Activated naive CD4-positive, alpha-beta T cell treated with anti-CD3 and anti-CD28 coated beads, Interleukin-2, amount 50 U/mL, for 72 hours (primary cell): ENCODE results near the gene TTLL7. TPM values are rescaled to one million over a fixed set of nuclear protein-coding genes. Genes with fewer than 3 reads are reported as not detected.

ENCODE experiments used
- ATAC-seq, 2 donors: fragments of 150-1000 bp; cut with Tn5 transposase; 2 replicates each; pipeline ENCODE4 v1.10.0; 2021; ENCODE audit warnings: mild to moderate bottlenecking in 2 of 2, moderate library complexity in 2 of 2
- DNase-seq, 2 donors: peaks; one replicate each; pipeline ENCODE4 v3.0.0; 2021 to 2022; ENCODE audit warnings: low spot score in 2 of 2
- H3K27ac Mint-ChIP-seq, 2 donors: one replicate each; pipeline ENCODE4 v1.8.0; 2022; ENCODE audit warnings: mild to moderate bottlenecking in 2 of 2, mixed read lengths in 2 of 2
- H3K36me3 Mint-ChIP-seq, 2 donors: one replicate each; pipeline ENCODE4 v1.8.0; 2022; ENCODE audit warnings: mixed read lengths in 2 of 2
- H3K9me3 Mint-ChIP-seq, 2 donors: one replicate each; pipeline ENCODE4 v1.8.0; 2022; ENCODE audit warnings: mixed read lengths in 2 of 2
- total RNA-seq, 2 donors: library from RNA; stranded (reverse); gene quantifications; one replicate each; pipeline ENCODE4 v1.2.3, GENCODE V29; 2022

TTLL7 gene
- total RNA-seq, 2 donors from 2014 or later, result 1.5 to 2.3 TPM

- H3K36me3 Mint-ChIP-seq, result no peaks in the 10 kb centered on the region
- peak overlapping the region; percentile 61 to 85 for H3K27ac Mint-ChIP-seq
- peak; percentile 80 to 87 for DNase-seq
- H3K9me3 Mint-ChIP-seq, result no peaks in the 10 kb centered on the region
- peak; percentile 95 to 97 for ATAC-seq
These were observed 138.3 kb downstream of the TTLL7 start for GRCh38 chr1:83860490-83861221.

GRCh38 chr1:83857716-83858115, 141.2 kb downstream of the TTLL7 start:
- Mint-ChIP-seq H3K27ac (no peak overlapping the region), H3K9me3 (no peaks in the 10 kb centered on the region)
- no peak for ATAC-seq

GRCh38 chr1:83857103-83857502, 141.8 kb downstream of the TTLL7 start:
- Mint-ChIP-seq H3K36me3 (no peaks in the 10 kb centered on the region), H3K27ac (no peak overlapping the region), H3K9me3 (no peaks in the 10 kb centered on the region)
- DNase-seq (no peak), ATAC-seq (no peak)

More at GRCh38 chr1:83857716-83858115, 141.2 kb downstream of the TTLL7 start:
- H3K36me3 Mint-ChIP-seq, result no peaks in the 10 kb centered on the region
- DNase-seq, result no peak

GRCh38 chr1:83856381-83856780, 142.6 kb downstream of the TTLL7 start:
- DNase-seq (no peak), ATAC-seq (no peak)
- no peak overlapping the region for H3K27ac Mint-ChIP-seq
- H3K36me3 Mint-ChIP-seq, result no peaks in the 10 kb centered on the region
- H3K9me3 Mint-ChIP-seq, result no peaks in the 10 kb centered on the region

GRCh38 chr1:83854456-83854855, 144.5 kb downstream of the TTLL7 start:
- DNase-seq (no peak), ATAC-seq (peak in 1 of 2 donors; percentile 18)
- no peak overlapping the region for H3K27ac Mint-ChIP-seq
- H3K9me3 Mint-ChIP-seq, result no peaks in the 10 kb centered on the region
- H3K36me3 Mint-ChIP-seq, result no peaks in the 10 kb centered on the region

GRCh38 chr1:83850834-83851233, 148.1 kb downstream of the TTLL7 start:
- Mint-ChIP-seq H3K9me3 (no peaks in the 10 kb centered on the region), H3K27ac (no peak overlapping the region), H3K36me3 (no peaks in the 10 kb centered on the region)
- ATAC-seq, result no peak
- DNase-seq, result no peak

- Mint-ChIP-seq H3K9me3 (no peaks in the 10 kb centered on the region), H3K27ac (peak overlapping the region in 1 of 2 donors; percentile 70), H3K36me3 (peaks cover 3% of the 10 kb centered on the region in 2 donors)
- ATAC-seq, result peak; percentile 34 to 96
- no peak for DNase-seq
These were observed 149.5 kb downstream of the TTLL7 start for GRCh38 chr1:83849191-83850061.

GRCh38 chr1:83846138-83846537, 152.8 kb downstream of the TTLL7 start:
- ATAC-seq, result no peak
- H3K36me3 Mint-ChIP-seq, result peaks cover 5% of the 10 kb centered on the region in 2 donors
- no peaks in the 10 kb centered on the region for H3K9me3 Mint-ChIP-seq

GRCh38 chr1:83845437-83846071, 153.4 kb downstream of the TTLL7 start:
- no peak for DNase-seq
- no peak for ATAC-seq
- H3K27ac Mint-ChIP-seq, result no peak overlapping the region
- H3K36me3 Mint-ChIP-seq, result peaks cover 5% of the 10 kb centered on the region in 2 donors
- H3K9me3 Mint-ChIP-seq, result no peaks in the 10 kb centered on the region

More at GRCh38 chr1:83846138-83846537, 152.8 kb downstream of the TTLL7 start:
- no peak overlapping the region for H3K27ac Mint-ChIP-seq
- DNase-seq, result no peak

GRCh38 chr1:83844546-83844945, 154.4 kb downstream of the TTLL7 start:
- DNase-seq, result no peak
- H3K9me3 Mint-ChIP-seq, result no peaks in the 10 kb centered on the region
- peaks cover 5% of the 10 kb centered on the region in 2 donors for H3K36me3 Mint-ChIP-seq
- H3K27ac Mint-ChIP-seq, result no peak overlapping the region
- no peak for ATAC-seq

- H3K9me3 Mint-ChIP-seq, result no peaks in the 10 kb centered on the region
- H3K36me3 Mint-ChIP-seq, result peaks cover 4 to 5% of the 10 kb centered on the region in 2 donors
- no peak overlapping the region for H3K27ac Mint-ChIP-seq
- ATAC-seq, result no peak
- DNase-seq, result no peak
These were observed 159.3 kb downstream of the TTLL7 start for GRCh38 chr1:83839566-83840173.

GRCh38 chr1:83838573-83838972, 160.4 kb downstream of the TTLL7 start:
- DNase-seq (no peak), ATAC-seq (no peak)
- Mint-ChIP-seq H3K9me3 (no peaks in the 10 kb centered on the region), H3K36me3 (no peaks in the 10 kb centered on the region), H3K27ac (no peak overlapping the region)

- no peak overlapping the region for H3K27ac Mint-ChIP-seq
- DNase-seq (no peak), ATAC-seq (no peak)
- H3K36me3 Mint-ChIP-seq, result no peaks in the 10 kb centered on the region
- no peaks in the 10 kb centered on the region for H3K9me3 Mint-ChIP-seq
These were observed 162.4 kb downstream of the TTLL7 start for GRCh38 chr1:83836543-83836942.

GRCh38 chr1:83834621-83835264, 164.2 kb downstream of the TTLL7 start:
- no peak overlapping the region for H3K27ac Mint-ChIP-seq
- no peaks in the 10 kb centered on the region for H3K36me3 Mint-ChIP-seq
- H3K9me3 Mint-ChIP-seq, result peaks cover 0 to 2% of the 10 kb centered on the region in 2 donors
- ATAC-seq, result no peak
- no peak for DNase-seq

- no peak for ATAC-seq
- Mint-ChIP-seq H3K27ac (no peak overlapping the region), H3K9me3 (peaks cover 0 to 5% of the 10 kb centered on the region in 2 donors), H3K36me3 (no peaks in the 10 kb centered on the region)
- DNase-seq, result no peak
These were observed 166.7 kb downstream of the TTLL7 start for GRCh38 chr1:83832194-83832593.

- no peaks in the 10 kb centered on the region for H3K36me3 Mint-ChIP-seq
These were observed 169.8 kb downstream of the TTLL7 start for GRCh38 chr1:83829106-83829505.

More at GRCh38 chr1:83829106-83829505, 169.8 kb downstream of the TTLL7 start:
- H3K27ac Mint-ChIP-seq, result no peak overlapping the region
- H3K9me3 Mint-ChIP-seq, result peaks cover 3 to 5% of the 10 kb centered on the region in 2 donors
- DNase-seq (no peak), ATAC-seq (no peak)
